Ascending aorta (tissue), 2 donors: ENCODE data around the gene NUBP2. TPM values are rescaled to one million over a fixed set of nuclear protein-coding genes. Genes with fewer than 3 reads are reported as not detected.

Experiments
- DNase-seq, 2 donors: peaks; one replicate each; pipeline ENCODE4 v3.0.0-alpha.2; 2019; ENCODE audit warnings: low spot score in 2 of 2
- H3K27ac ChIP-seq, 2 donors: fragments of 200-600 bp; sonication (generic); one replicate each; pipeline ENCODE4 v1.5.1; 2016 to 2017; ENCODE audit warnings: mild to moderate bottlenecking in 1 of 2
- H3K27me3 ChIP-seq: fragments of 200-600 bp; sonication (generic); one replicate; pipeline ENCODE4 v1.5.1; 2017
- H3K36me3 ChIP-seq, 2 donors: fragments of 200-600 bp; sonication (generic); one replicate each; pipeline ENCODE4 v1.5.1; 2016
- H3K4me1 ChIP-seq, 2 donors: fragments of 200-600 bp; sonication (generic); one replicate each; pipeline ENCODE4 v1.5.1; 2016 to 2017; ENCODE audit warnings: mild to moderate bottlenecking in 1 of 2
- H3K4me3 ChIP-seq, 2 donors: fragments of 200-600 bp; sonication (generic); one replicate each; pipeline ENCODE4 v1.5.1; 2016 to 2017; ENCODE audit warnings: mild to moderate bottlenecking in 1 of 2
- H3K9me3 ChIP-seq, 2 donors: fragments of 200-600 bp; sonication (generic); one replicate each; pipeline ENCODE4 v1.5.1; 2016
- intact Hi-C: fragments of 100-400 bp; cut with DNase I; formaldehyde crosslinking; loops from one replicate; pipeline ENCODE4 v1.15.1; 2023
- total RNA-seq: library from RNA; depleted of rRNA; stranded (reverse); fragments of >200 nt; gene quantifications from one replicate; pipeline ENCODE4 v1.1.0, GENCODE V29; 2016
- TF ChIP-seq, protein P1 (sequence below), 3 experiments: fragments of 200-600 bp in 2 of 3; fragments of 450-650 bp in 1 of 3; sonication (generic) in 2 of 3; IDR thresholded peaks; one replicate each; pipeline ENCODE4 v1.5.1; 2016 to 2019; ENCODE audit warnings: antibody characterized with exemption in 3 of 3, mild to moderate bottlenecking in 1 of 3, moderate library complexity in 1 of 3

Gene NUBP2
- total RNA-seq, 1 donor from 2014 or later = 182 TPM

DNA sequence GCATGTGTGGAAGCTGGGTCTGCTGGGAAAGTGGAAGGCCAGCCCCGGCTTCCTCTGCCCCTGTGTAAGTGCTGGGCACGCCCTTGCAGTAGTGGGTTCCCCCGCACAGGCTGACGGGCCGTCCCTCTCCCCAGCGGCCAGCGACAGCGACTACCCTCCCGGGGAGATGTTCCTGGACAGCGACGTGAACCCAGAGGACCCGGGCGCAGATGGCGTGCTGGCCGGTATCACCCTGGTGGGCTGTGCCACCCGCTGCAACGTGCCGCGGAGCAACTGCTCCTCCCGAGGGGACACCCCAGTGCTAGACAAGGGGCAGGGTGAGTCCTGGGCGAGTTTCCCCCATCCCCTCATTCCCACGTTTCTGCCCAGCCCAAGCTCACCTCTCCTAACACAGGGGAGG is 16.9 kb upstream of the NUBP2 start:
- intact Hi-C loops = no loop called here
- no peaks in the 10 kb centered on the region for H3K27me3 ChIP-seq
- no peak for DNase-seq
- peaks cover 0 to 9% of the 10 kb centered on the region in 2 donors for H3K4me1 ChIP-seq
- H3K36me3 ChIP-seq = peaks cover 69 to 84% of the 10 kb centered on the region in 2 donors
- H3K4me3 ChIP-seq = no peak overlapping the region
- no peaks in the 10 kb centered on the region for H3K9me3 ChIP-seq
- H3K27ac ChIP-seq = no peak overlapping the region
- TF ChIP-seq, protein P1, sequence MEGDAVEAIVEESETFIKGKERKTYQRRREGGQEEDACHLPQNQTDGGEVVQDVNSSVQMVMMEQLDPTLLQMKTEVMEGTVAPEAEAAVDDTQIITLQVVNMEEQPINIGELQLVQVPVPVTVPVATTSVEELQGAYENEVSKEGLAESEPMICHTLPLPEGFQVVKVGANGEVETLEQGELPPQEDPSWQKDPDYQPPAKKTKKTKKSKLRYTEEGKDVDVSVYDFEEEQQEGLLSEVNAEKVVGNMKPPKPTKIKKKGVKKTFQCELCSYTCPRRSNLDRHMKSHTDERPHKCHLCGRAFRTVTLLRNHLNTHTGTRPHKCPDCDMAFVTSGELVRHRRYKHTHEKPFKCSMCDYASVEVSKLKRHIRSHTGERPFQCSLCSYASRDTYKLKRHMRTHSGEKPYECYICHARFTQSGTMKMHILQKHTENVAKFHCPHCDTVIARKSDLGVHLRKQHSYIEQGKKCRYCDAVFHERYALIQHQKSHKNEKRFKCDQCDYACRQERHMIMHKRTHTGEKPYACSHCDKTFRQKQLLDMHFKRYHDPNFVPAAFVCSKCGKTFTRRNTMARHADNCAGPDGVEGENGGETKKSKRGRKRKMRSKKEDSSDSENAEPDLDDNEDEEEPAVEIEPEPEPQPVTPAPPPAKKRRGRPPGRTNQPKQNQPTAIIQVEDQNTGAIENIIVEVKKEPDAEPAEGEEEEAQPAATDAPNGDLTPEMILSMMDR (IDR thresholded peaks at IDR 0.05) = no peak

DNA sequence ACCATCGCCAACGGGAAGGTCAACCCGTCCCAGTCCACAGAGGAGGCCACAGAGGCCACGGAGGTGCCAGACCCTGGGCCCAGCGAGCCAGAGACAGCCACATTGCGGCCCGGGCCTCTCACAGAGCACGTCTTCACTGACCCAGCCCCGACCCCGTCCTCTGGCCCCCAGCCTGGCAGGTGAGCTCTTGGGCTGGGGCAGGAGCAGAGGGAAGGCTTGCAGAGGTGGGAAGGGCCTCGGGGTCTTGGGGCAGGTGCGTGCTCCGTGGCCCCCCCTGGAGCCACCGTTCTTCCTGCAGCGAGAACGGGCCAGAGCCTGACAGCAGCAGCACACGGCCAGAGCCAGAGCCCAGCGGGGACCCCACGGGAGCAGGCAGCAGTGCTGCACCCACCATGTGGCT is 16.5 kb upstream of the NUBP2 start:
- DNase-seq = no peak
- intact Hi-C loops = no loop called here

DNA sequence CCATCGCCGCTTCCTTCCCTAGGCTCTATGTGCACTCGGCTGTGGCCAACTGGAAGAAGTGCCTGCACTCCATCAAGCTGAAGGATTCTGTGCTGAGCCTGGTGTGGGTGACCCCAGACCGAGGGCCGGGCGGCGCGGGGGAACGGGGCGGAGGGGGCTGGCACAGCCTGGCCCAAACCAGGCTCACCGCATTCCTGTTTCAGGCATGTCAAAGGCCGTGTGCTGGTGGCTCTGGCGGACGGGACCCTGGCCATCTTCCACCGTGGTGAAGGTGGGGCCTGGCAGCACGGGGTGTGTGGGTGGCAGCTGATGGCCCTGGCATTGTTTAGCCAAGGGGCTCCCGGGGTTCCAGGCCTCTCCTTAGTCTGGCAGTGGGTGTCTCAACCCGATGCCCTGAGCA is 16.1 kb upstream of the NUBP2 start:
- no peak for DNase-seq
- no peaks in the 10 kb centered on the region for H3K9me3 ChIP-seq
- H3K27ac ChIP-seq = no peak overlapping the region
- H3K36me3 ChIP-seq = peaks cover 62 to 76% of the 10 kb centered on the region in 2 donors
- intact Hi-C loops = no loop called here
- no peaks in the 10 kb centered on the region for H3K27me3 ChIP-seq
- TF ChIP-seq, protein P1 (IDR thresholded peaks at IDR 0.05) = no peak
- H3K4me3 ChIP-seq = no peak overlapping the region
- peaks cover 0 to 9% of the 10 kb centered on the region in 2 donors for H3K4me1 ChIP-seq

More for the DNA sequence above, 16.5 kb upstream of the NUBP2 start:
- Histone ChIP-seq H3K27me3 (no peaks in the 10 kb centered on the region), H3K4me1 (peaks cover 0 to 9% of the 10 kb centered on the region in 2 donors), H3K9me3 (no peaks in the 10 kb centered on the region), H3K36me3 (peaks cover 65 to 80% of the 10 kb centered on the region in 2 donors), H3K27ac (no peak overlapping the region), H3K4me3 (no peak overlapping the region)
- TF ChIP-seq, protein P1 (IDR thresholded peaks at IDR 0.05) = no peak

DNA sequence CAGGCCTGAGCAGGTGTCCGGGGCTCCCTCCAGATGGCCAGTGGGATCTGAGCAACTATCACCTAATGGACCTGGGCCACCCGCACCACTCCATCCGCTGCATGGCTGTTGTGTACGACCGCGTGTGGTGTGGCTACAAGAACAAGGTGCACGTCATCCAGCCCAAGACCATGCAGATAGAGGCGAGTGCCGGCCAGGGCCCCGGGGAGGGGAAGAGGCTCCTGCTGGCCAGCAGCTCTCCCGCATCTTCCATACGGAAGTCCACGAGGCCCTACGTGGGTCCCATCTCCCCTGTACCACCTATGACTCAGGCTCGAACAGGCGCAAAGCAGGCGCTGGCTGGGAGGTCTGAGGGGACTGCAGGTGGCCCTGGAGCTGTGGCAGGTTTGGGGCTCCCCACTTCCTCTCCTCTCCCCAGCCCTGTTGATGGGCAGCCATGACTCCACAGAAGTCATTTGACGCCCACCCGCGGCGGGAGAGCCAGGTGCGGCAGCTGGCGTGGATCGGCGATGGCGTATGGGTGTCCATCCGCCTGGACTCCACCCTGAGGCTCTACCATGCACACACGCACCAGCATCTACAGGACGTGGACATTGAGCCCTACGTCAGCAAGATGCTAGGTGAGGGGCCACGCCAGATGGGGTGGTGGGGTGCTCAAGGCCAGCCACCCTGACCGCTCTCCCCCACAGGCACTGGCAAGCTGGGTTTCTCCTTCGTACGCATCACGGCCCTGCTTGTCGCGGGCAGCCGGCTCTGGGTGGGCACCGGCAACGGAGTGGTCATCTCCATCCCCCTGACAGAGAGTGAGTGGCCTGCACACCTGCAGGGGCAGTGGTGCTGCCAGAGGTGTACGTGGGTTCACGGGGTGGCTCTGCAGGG is 15.4 kb upstream of the NUBP2 start:
- H3K36me3 ChIP-seq = peaks cover 55 to 70% of the 10 kb centered on the region in 2 donors
- intact Hi-C loops = no loop called here
- H3K4me1 ChIP-seq = peaks cover 6 to 14% of the 10 kb centered on the region in 2 donors
- TF ChIP-seq, protein P1 (IDR thresholded peaks at IDR 0.05) = no peak
- H3K9me3 ChIP-seq = no peaks in the 10 kb centered on the region
- H3K4me3 ChIP-seq = no peak overlapping the region
- no peak overlapping the region for H3K27ac ChIP-seq
- no peaks in the 10 kb centered on the region for H3K27me3 ChIP-seq
- no peak for DNase-seq

DNA sequence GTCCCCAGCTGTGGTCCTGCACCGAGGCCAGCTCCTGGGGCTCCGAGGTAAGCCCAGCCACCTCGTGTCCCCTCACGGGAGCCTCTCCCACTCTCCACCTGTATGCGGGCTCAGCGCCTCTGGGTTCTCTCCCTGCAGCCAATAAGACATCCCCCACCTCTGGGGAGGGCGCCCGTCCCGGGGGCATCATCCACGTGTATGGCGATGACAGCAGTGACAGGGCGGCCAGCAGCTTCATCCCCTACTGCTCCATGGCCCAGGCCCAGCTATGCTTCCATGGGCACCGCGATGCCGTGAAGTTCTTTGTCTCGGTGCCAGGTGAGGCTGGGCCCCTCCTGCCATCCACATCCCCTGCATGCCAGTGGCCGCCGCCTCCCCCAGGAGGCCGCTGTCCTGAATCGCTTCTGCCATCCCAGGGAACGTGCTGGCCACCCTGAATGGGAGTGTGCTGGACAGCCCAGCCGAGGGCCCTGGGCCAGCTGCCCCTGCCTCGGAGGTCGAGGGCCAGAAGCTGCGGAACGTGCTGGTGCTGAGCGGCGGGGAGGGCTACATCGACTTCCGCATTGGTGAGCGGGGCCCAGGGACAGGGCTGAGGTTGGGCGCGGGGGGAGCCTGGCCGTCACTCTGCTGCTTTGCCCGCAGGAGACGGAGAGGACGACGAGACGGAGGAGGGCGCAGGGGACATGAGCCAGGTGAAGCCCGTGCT is 14.5 kb upstream of the NUBP2 start:
- H3K36me3 ChIP-seq = peaks cover 47 to 61% of the 10 kb centered on the region in 2 donors
- no peak for DNase-seq
- intact Hi-C loops = no loop called here
- H3K27me3 ChIP-seq = no peaks in the 10 kb centered on the region
- no peak overlapping the region for H3K4me3 ChIP-seq
- H3K4me1 ChIP-seq = peaks cover 7 to 16% of the 10 kb centered on the region in 2 donors
- no peak overlapping the region for H3K27ac ChIP-seq
- H3K9me3 ChIP-seq = no peaks in the 10 kb centered on the region
- TF ChIP-seq, protein P1 (IDR thresholded peaks at IDR 0.05) = no peak
